Measurements from ENCODE around the gene EHBP1L1. TPM values are rescaled to one million over a fixed set of nuclear protein-coding genes. Genes with fewer than 3 reads are reported as not detected.

EHBP1L1 gene
- total and polyA plus RNA-seq, 2 of the 8 experiments (the other 6 are each of a cell fraction or from before 2014, with no cell fraction given), result 4.3 to 6.6 TPM

DNA sequence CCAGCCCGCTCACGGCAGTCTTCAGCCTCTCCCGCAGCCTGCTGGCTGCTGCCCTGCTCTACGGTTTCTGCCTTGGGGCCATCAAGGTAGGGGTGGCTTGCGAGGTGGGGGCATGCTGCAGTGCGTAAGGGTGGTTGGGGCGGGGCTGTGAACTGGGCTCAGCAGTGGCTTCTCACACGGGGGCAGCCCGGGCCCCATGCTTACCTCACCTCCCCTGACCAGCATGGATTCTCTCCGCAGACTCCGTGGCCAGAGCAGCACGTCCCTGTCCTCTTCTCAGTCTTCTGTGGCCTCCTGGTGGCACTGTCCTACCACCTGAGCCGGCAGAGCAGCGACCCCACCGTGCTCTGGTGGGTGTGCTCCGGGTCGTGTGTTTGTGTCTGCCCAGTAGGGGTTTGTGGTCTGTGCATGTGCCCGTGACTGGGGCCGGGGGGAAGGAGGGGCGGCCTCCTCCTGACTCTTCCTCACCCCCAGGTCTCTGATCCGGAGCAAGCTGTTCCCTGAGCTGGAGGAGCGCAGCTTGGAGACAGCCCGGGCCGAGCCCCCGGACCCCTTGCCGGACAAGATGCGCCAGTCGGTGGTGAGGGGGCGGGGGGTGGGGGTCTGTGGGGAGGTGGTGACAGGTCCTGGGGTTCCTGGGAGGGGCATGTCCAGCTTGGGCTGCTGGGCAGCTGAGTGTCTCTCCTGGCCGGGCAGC is 49.2 kb downstream of the EHBP1L1 start:
- Histone ChIP-seq H3K4me3 (ENCODE audit: extremely low read depth in 1 of 4, insufficient read depth in 2 of 4, low read depth in 3 of 4, low read length in 4 of 4) (no peak overlapping the region), H4K20me1 (replicated peaks in 1 of 2; ENCODE audit: control insufficient read depth in 1 of 2, insufficient read depth in 2 of 2, low read length in 2 of 2) (peaks cover 0 to 38% of the 10 kb centered on the region in 2 experiments), H2AFZ (ENCODE audit: low read length) (no peak overlapping the region), H2BK5ac (ENCODE audit: low read depth, low read length) (no peak overlapping the region), H4K5ac (ENCODE audit: insufficient read length, low read depth, low read length) (no peak overlapping the region), H3K4me2 (ENCODE audit: insufficient read depth in 1 of 2, low read depth in 2 of 2, low read length in 2 of 2) (no peak overlapping the region), H3K79me2 (ENCODE audit: control insufficient read depth in 1 of 2, insufficient read depth in 2 of 2, low read length in 2 of 2) (no peaks in the 10 kb centered on the region), H2AK5ac (ENCODE audit: low read depth, low read length) (no peak overlapping the region), H3K14ac (ENCODE audit: insufficient read length) (no peak overlapping the region), H3K18ac (ENCODE audit: extremely low read depth, low read length) (no peak overlapping the region), H4K8ac (ENCODE audit: extremely low read depth, insufficient read depth, low read length) (no peak overlapping the region), H3K9ac (replicated peaks in 1 of 4; ENCODE audit: extremely low read depth in 1 of 4, low read depth in 3 of 4, low read length in 3 of 4) (no peak overlapping the region), H2BK15ac (ENCODE audit: low read length) (no peak overlapping the region), H3K27me3 (replicated peaks in 1 of 4; ENCODE audit: control insufficient read depth in 3 of 4, extremely low read depth in 1 of 4, insufficient read depth in 3 of 4, low read length in 3 of 4) (no peaks in the 10 kb centered on the region), H3K27ac (ENCODE audit: low read depth, low read length) (no peak overlapping the region), H3K4me1 (replicated peaks in 1 of 4; ENCODE audit: control insufficient read depth in 3 of 4, insufficient read depth in 4 of 4, low read length in 3 of 4) (no peaks in the 10 kb centered on the region), H2BK12ac (ENCODE audit: low read depth, low read length) (no peak overlapping the region), H3K9me3 (ENCODE audit: insufficient read depth in 2 of 2, low read depth in 1 of 2, low read length in 1 of 2) (no peaks in the 10 kb centered on the region), H3K56ac (replicated peaks; ENCODE audit: insufficient read length, low read depth, low read length) (no peak overlapping the region), H3K79me1 (ENCODE audit: low read depth, low read length) (no peaks in the 10 kb centered on the region; the same call in 1 of the 2 replicates), H2BK20ac (ENCODE audit: low read length) (no peak overlapping the region), H3K23me2 (ENCODE audit: low read depth, low read length) (no peaks in the 10 kb centered on the region), H2BK120ac (replicated peaks; ENCODE audit: low read depth, low read length) (no peak overlapping the region), H3K4ac (replicated peaks; ENCODE audit: insufficient read length, low read depth, low read length) (no peak overlapping the region), H3K36me3 (ENCODE audit: control insufficient read depth in 2 of 4, insufficient read depth in 4 of 4, low read length in 3 of 4) (peaks cover 27 to 53% (median 40%) of the 10 kb centered on the region in 4 experiments; a peak in 7 of 8 replicates), H3K23ac (ENCODE audit: insufficient read length) (no peak overlapping the region), H4K91ac (replicated peaks; ENCODE audit: insufficient read length, low read length) (no peak overlapping the region)
- no peak for DNase-seq (ENCODE audit: low read depth in 1 of 2, low spot score in 2 of 2)
- no peak for FAIRE-seq
- POLR2A ChIA-PET (ENCODE audit: partially characterized antibody), result interaction anchor here (1.1 to 4.1 kb wide), 7 partner anchors 7 to 37 kb away, joined by 3 to 40 read pairs (median 6); partner anchors contain the start of genes PCNX3 and SIPA1
- CTCF ChIA-PET (ENCODE audit: partially characterized antibody), result interaction anchor here (0.6 to 3.0 kb wide), 18 partner anchors 10 to 351 kb away, joined by 3 to 14 read pairs (median 3); partner anchors contain the start of gene SIPA1
- 88% methylated on average over 28 of the region's 30 CpGs; no CpG with 5 or more reads in 1 of the 2 experiments for WGBS, 2 experiments (ENCODE audit: extremely low coverage in 1 of 2, insufficient coverage in 1 of 2, insufficient read length in 1 of 2, insufficient replicate concordance in 2 of 2, low coverage in 1 of 2, low lambda C conversion rate in 2 of 2, missing lambda C conversion rate in 1 of 2)
- TF ChIP-seq JUND (IDR thresholded peaks at IDR 0.05; ENCODE audit: low read length) (no peak), KDM1A (IDR thresholded peaks at IDR 0.05; ENCODE audit: borderline replicate concordance, low read length) (no peak), EP300 (IDR thresholded peaks at IDR 0.05; ENCODE audit: borderline replicate concordance in 1 of 2, low read depth in 2 of 2, low read length in 2 of 2) (no peak), TEAD4 (IDR thresholded peaks at IDR 0.05; ENCODE audit: low read depth, low read length) (no peak), RNF2 (IDR thresholded peaks at IDR 0.05; ENCODE audit: borderline replicate concordance, low read depth, low read length, missing control alignments, poor library complexity, severe bottlenecking) (no peak), ATF2 (IDR thresholded peaks at IDR 0.05; ENCODE audit: low read length) (no peak), NRF1 (IDR thresholded peaks at IDR 0.05; ENCODE audit: low read depth, low read length) (no peak), RFX5 (IDR thresholded peaks at IDR 0.05; ENCODE audit: borderline replicate concordance, low read depth, low read length) (no peak)
- TF ChIP-seq, protein P1, sequence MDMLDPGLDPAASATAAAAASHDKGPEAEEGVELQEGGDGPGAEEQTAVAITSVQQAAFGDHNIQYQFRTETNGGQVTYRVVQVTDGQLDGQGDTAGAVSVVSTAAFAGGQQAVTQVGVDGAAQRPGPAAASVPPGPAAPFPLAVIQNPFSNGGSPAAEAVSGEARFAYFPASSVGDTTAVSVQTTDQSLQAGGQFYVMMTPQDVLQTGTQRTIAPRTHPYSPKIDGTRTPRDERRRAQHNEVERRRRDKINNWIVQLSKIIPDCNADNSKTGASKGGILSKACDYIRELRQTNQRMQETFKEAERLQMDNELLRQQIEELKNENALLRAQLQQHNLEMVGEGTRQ (IDR thresholded peaks at IDR 0.05; ENCODE audit: low read length), result no peak
